K562 (cell line): Measurements from ENCODE around the gene HIVEP2. TPM values are rescaled to one million over a fixed set of nuclear protein-coding genes. Genes with fewer than 3 reads are reported as not detected.

Experiments
- ATAC-seq: fragments of 200-7000 bp; cut with Tn5 transposase; 3 replicates; pipeline ENCODE4 v1.9.1; 2020; ENCODE audit warnings: moderate library complexity
- BruUV-seq: library from RNA; stranded (reverse); fragments of 400-500 nt; replicated peaks from 2 replicates; lab custom pipeline; 2021; lab: Mats Ljungman, UMichigan
- CTCF ChIA-PET: fragments of 300-600 bp; formaldehyde crosslinking; extraction: SDS; loops from one replicate; lab custom pipeline; 2021; ENCODE audit warnings: low intra/inter-chr PET ratio; lab: Yijun Ruan, JAX
- POLR2A ChIA-PET: fragments of 300-600, 350-650 bp; sonication (Branson Sonifier 250); formaldehyde crosslinking; extraction: SDS; loops from one replicate; lab custom pipeline; 2021; ENCODE audit warnings: antibody characterized with exemption, inconsistent platforms; lab: Yijun Ruan, JAX
- DNase-seq, 4 experiments: peaks; one replicate each; pipeline versions ENCODE4 v3.0.0 to v3.0.0-alpha.2; 2011 to 2018; ENCODE audit warnings: low spot score in 3 of 4, mixed read lengths in 3 of 4; ENCODE audit errors: extremely low read depth in 1 of 4
- FAIRE-seq: peaks from 2 replicates; lab custom pipeline; 2011; peaks lifted over from hg19 to GRCh38; lab: Jason Lieb, UNC
- H2AFZ ChIP-seq: 2 replicates; pipeline ENCODE4 v1.6.0; 2011; ENCODE audit warnings: low read depth, low read length, control low read depth, inconsistent platforms
- H3K27ac ChIP-seq: fragments of 200-600 bp; 3 replicates; pipeline ENCODE4 v1.8.0; 2011; ENCODE audit warnings: low read depth, mild to moderate bottlenecking, control low read depth, inconsistent platforms, low read length, moderate library complexity, mixed read lengths; ENCODE audit errors: extremely low read depth
- H3K27me3 ChIP-seq, 2 experiments: fragments of 300-600 bp in 1 of 2; 2 replicates in 1 of 2; 3 replicates in 1 of 2; pipeline versions ENCODE4 v1.6.0 to v1.8.0; 2011; ENCODE audit warnings: inconsistent platforms in 2 of 2, low read length in 2 of 2, mild to moderate bottlenecking in 1 of 2, mixed read lengths in 1 of 2, moderate library complexity in 1 of 2; ENCODE audit not compliant: control insufficient read depth in 2 of 2, insufficient read depth in 2 of 2
- H3K36me3 ChIP-seq: fragments of 300-600 bp; 3 replicates; pipeline ENCODE4 v1.8.0; 2011; ENCODE audit warnings: mild to moderate bottlenecking, low read length, inconsistent platforms; ENCODE audit not compliant: control insufficient read depth, insufficient read depth
- H3K4me1 ChIP-seq, 2 experiments: fragments of 200-600 bp in 1 of 2; replicated peaks in 1 of 2; 2 replicates in 1 of 2; 3 replicates in 1 of 2; pipeline versions ENCODE4 v1.5.1 to v1.8.0; 2011; ENCODE audit warnings: inconsistent platforms in 2 of 2, low read length in 2 of 2, mild to moderate bottlenecking in 1 of 2, mixed read lengths in 1 of 2, moderate library complexity in 1 of 2; ENCODE audit not compliant: control insufficient read depth in 2 of 2, insufficient read depth in 2 of 2
- H3K4me2 ChIP-seq: 2 replicates; pipeline ENCODE4 v1.6.1; 2011; ENCODE audit warnings: low read length, control low read depth, inconsistent platforms, mixed read lengths; ENCODE audit not compliant: insufficient read depth
- H3K4me3 ChIP-seq: fragments of 200-600 bp; sonication (generic), shearing (Covaris generic); 2 replicates; pipeline ENCODE4 v1.5.1; 2016; ENCODE audit warnings: control low read depth, inconsistent platforms
- H3K79me2 ChIP-seq: fragments of 200-600 bp; 3 replicates; pipeline ENCODE4 v1.8.0; 2011; ENCODE audit warnings: low read length, inconsistent platforms; ENCODE audit not compliant: control insufficient read depth, insufficient read depth
- H3K9ac ChIP-seq, 2 experiments: 2 replicates each; pipeline versions ENCODE4 v1.6.0 to v1.6.1; 2011; ENCODE audit warnings: low read depth in 2 of 2, low read length in 2 of 2, control low read depth in 1 of 2, inconsistent platforms in 1 of 2, mild to moderate bottlenecking in 1 of 2, mixed read lengths in 1 of 2; ENCODE audit not compliant: insufficient read depth in 1 of 2
- H3K9me1 ChIP-seq: one replicate; pipeline ENCODE4 v1.6.0; 2011; ENCODE audit warnings: inconsistent platforms, mild to moderate bottlenecking, low read length, moderate library complexity; ENCODE audit not compliant: control insufficient read depth, insufficient read depth
- H3K9me3 ChIP-seq: replicated peaks from 2 replicates; pipeline ENCODE4 v1.5.1; 2011; ENCODE audit warnings: low read depth, low read length, inconsistent platforms; ENCODE audit not compliant: control insufficient read depth, insufficient read depth
- H4K20me1 ChIP-seq: replicated peaks from 2 replicates; pipeline ENCODE4 v1.6.1; 2011; ENCODE audit warnings: low read length, inconsistent platforms, mixed read lengths; ENCODE audit not compliant: control insufficient read depth, insufficient read depth
- BRD9 ChIP-seq: fragments of 450-650 bp; IDR thresholded peaks from 2 replicates; pipeline ENCODE4 v1.6.1; 2018; ENCODE audit warnings: low read depth; ENCODE audit not compliant: partially characterized antibody
- HDAC1 ChIP-seq, 2 experiments: fragments of 450-650 bp; IDR thresholded peaks; 2 replicates each; pipeline ENCODE4 v1.6.1; 2016 to 2017; ENCODE audit warnings: inconsistent platforms in 1 of 2, mild to moderate bottlenecking in 1 of 2, moderate library complexity in 1 of 2
- PHF20 ChIP-seq: fragments of 450-650 bp; IDR thresholded peaks from 2 replicates; pipeline ENCODE4 v1.6.1; 2018; ENCODE audit not compliant: partially characterized antibody
- POLR2AphosphoS5 ChIP-seq: IDR thresholded peaks from 2 replicates; pipeline ENCODE4 v1.6.1; 2011; ENCODE audit warnings: mild to moderate bottlenecking, low read depth, low read length, moderate library complexity; ENCODE audit not compliant: control insufficient read depth, insufficient read depth
- RAD21 ChIP-seq, 2 experiments: fragments of 250-450 bp in 1 of 2; fragments of 450-650 bp in 1 of 2; sonication (Bioruptor Pico) in 1 of 2; formaldehyde crosslinking in 1 of 2; IDR thresholded peaks in 1 of 2; conservative IDR thresholded peaks in 1 of 2; 2 replicates each; pipeline versions ENCODE4 v1.4.0 to v1.8.0; 2020 to 2022; ENCODE audit warnings: mild to moderate bottlenecking in 2 of 2, moderate library complexity in 1 of 2
- ZNF407 ChIP-seq: fragments of 450-650 bp; IDR thresholded peaks from 2 replicates; pipeline ENCODE4 v1.6.1; 2016; ENCODE audit warnings: low read depth
- WGBS: fragments of 100-300 bp; shearing (Covaris generic); methylation state at CpG from one replicate; pipeline ENCODE4 v1.1.6; 2016; ENCODE audit warnings: low coverage, mixed read lengths; ENCODE audit not compliant: insufficient coverage; ENCODE audit errors: missing lambda C conversion rate; 5-methylcytosine and 5-hydroxymethylcytosine counted together
- in situ Hi-C: fragments of 300-500 bp; cut with MboI; formaldehyde crosslinking; loops from 4 replicates; pipeline ENCODE4 v1.15.0; 2018; ENCODE audit warnings: inconsistent platforms, mixed read lengths
- intact Hi-C: fragments of 100-400 bp; cut with micrococcal nuclease; formaldehyde crosslinking; loops from 2 replicates; pipeline ENCODE4 v1.14.2; 2022
- polyA plus RNA-seq, 8 experiments: library from polyadenylated mRNA; depleted of rRNA in 4 of 8; stranded (reverse) in 5 of 8; unstranded in 3 of 8; fragments of >200 nt; fragmentation: Nextera tagmentation in 2 of 8; fragmentation: Illumina TruSeq in 1 of 8; extraction: Ambion mirVana in 2 of 8; extraction: Trizol in 1 of 8; gene quantifications; 2 replicates each; pipeline versions ENCODE4 v1.2.1 to v1.2.3, GENCODE V29; 2011 to 2014; ENCODE audit warnings: inconsistent platforms in 1 of 8, missing spikeins in 1 of 8
- total RNA-seq, 7 experiments: library from RNA; depleted of rRNA in 6 of 7; stranded (reverse); fragments of >200 nt in 6 of 7; fragmentation: Illumina TruSeq in 2 of 7; extraction: Trizol in 2 of 7; gene quantifications; 2 replicates each; pipeline versions ENCODE4 v1.2.1 to v1.2.3, GENCODE V29; 2011 to 2021; ENCODE audit warnings: low replicate concordance in 1 of 7

The HIVEP2 gene
- total and polyA plus RNA-seq, 9 of the 15 experiments (the other 6 are each of a cell fraction or from before 2014, with no cell fraction given): under 0.01 to 1.2 (median 0.31) TPM

- BruUV-seq: TSS peak; percentile 50
- H3K36me3 ChIP-seq: no peaks in the 10 kb centered on the region
- H3K27me3 ChIP-seq: peaks cover 20 to 41% of the 10 kb centered on the region in 2 experiments
- no peak overlapping the region for H3K27ac ChIP-seq
- peak overlapping the region; percentile 87 for H2AFZ ChIP-seq
- DNase-seq (peak; percentile 48 to 55 (median 50)), FAIRE-seq (no peak), ATAC-seq (peak; percentile 17)
- no peaks in the 10 kb centered on the region for H3K79me2 ChIP-seq
- H3K4me3 ChIP-seq: peak overlapping the region; percentile 51
- intact Hi-C loops (loop anchor here (5.0 to 10.0 kb wide), 2 partner anchors 118 to 220 kb away; partner anchors contain the start of gene AIG1), in situ Hi-C loops (no loop called here)
- H3K9ac ChIP-seq: peak overlapping the region; percentile 7 to 89; a peak in 2 of 4 replicates
- no peaks in the 10 kb centered on the region for H3K9me3 ChIP-seq
- 2% methylated on average over 42 of the region's 54 CpGs for WGBS
- ChIA-PET CTCF (no interaction called here), POLR2A (no interaction called here)
- peaks cover 8 to 36% of the 10 kb centered on the region in 2 experiments; a peak in 3 of 5 replicates for H3K4me1 ChIP-seq
- no peaks in the 10 kb centered on the region for H3K9me1 ChIP-seq
- peak overlapping the region; percentile 91 for H3K4me2 ChIP-seq
- H4K20me1 ChIP-seq: no peaks in the 10 kb centered on the region
- TF ChIP-seq ZNF407 (no peak), RAD21 (CRISPR knock-in tag; conservative IDR thresholded peaks at IDR 0.05 in 1 of 2, IDR thresholded peaks at IDR 0.05 in 1 of 2) (peak in 1 of 2 experiments; percentile 12; a peak in 1 of 4 replicates), PHF20 (no peak), BRD9 (no peak), POLR2AphosphoS5 (no peak), HDAC1 (IDR thresholded peaks at IDR 0.05) (peak in 1 of 2 experiments; percentile 18; a peak in 1 of 4 replicates)
These were observed 590 bp downstream of the HIVEP2 start for GRCh38 chr6:142944124-142945048.
